HG03045 (cell line): ENCODE measurements around the gene OR5K3.

Source experiments
- ATAC-seq: cut with Tn5 transposase; IDR thresholded peaks from one replicate; pipeline ENCODE4 v1.9.1; 2021; ENCODE audit warnings: mild to moderate bottlenecking, moderate library complexity; ENCODE audit not compliant: unreplicated experiment

OR5K3 gene

DNA sequence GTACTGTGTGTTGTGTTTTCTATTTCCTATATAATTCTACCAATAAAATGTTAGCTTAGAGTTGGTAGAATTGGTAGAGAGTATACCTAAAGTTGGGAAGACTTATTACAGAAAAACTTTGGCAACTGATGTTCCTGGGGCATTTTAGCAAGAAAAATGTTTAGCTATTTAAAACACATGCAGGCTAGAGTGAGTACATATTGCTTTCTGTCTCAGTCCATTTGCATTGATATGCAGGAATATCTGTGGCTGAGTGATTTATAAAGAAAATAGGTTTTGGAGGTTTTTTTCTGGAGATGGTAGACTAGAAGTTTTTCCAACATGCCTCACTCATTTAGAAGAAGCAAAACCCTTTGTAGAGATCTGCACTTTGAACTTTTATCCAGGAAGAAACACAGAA lies 42.1 kb downstream of the OR5K3 start:
- ATAC-seq = no peak

DNA sequence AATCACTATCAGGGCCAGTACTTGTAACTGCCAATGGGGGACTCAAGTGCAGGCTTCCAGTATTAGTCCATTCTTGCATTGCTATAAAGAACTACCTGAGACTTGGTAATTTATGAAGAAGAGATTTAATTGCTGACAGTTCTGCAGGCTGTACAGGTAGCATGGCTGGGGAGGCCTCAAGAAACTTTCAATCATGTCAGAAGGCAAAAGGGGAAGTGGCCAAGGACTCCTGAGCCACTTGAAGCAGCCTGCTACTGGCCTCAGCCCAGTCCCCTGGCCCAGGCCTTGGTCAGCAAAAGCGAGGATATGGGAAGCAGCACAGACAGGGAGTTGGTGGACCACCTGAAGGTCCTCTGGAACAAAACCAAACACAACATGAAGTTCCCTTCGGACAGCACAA lies 43.3 kb downstream of the OR5K3 start:
- ATAC-seq = no peak

DNA sequence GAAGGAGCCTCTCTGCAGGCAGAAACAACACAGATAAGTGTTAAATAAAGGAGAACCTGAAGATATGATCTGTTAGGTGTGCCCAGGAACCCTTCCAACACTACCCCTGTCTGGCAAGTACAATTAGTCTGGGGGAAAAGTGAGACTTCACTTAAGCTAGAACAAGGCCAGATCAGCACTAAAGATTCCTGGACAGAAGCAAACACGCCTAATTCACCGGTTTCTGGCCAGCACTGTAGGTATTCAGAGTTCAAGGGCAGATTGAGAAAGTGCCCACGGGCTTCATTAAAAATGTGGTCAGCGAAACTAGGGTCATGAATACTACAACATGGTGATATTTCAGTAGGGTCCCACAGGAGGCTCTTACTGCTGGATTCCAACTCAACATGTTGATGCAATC lies 43.9 kb downstream of the OR5K3 start:
- no peak for ATAC-seq

DNA sequence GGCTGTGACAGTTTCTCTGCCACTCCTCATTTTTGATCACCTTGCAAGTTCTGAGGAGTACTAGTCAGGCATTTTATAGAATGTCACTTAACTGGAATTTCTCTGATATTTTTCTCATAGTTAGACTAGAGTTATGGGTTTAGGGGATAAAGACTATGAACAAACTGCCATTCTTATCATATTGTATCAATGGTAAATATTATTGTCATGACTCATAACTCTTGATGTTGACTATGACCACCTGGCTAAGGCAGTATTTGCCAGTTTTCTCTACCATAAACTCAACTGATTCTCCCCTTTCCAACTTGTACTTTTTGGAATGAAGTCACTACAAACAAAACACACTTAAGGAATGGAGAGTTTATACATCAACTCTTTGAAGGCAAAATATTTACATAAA lies 49.8 kb downstream of the OR5K3 start:
- ATAC-seq = no peak
